Stimulated activated naive CD8-positive, alpha-beta T cell treated with anti-CD3 and anti-CD28 coated beads, Interleukin-15, Interleukin-2, amounts not matched to agents 100 U/mL and 50 U/mL, for 24 hours (primary cell): Measurements from ENCODE around the gene REEP3.

Experiments
- ATAC-seq: fragments of 150-1000 bp; cut with Tn5 transposase; one replicate; pipeline ENCODE4 v1.10.0; 2021
- DNase-seq: peaks from one replicate; pipeline ENCODE4 v3.0.0; 2021

REEP3 gene

GRCh38 chr10:63588436-63589167 lies 67.4 kb downstream of the REEP3 start:
- no peak for DNase-seq
- ATAC-seq = no peak

GRCh38 chr10:63591600-63592379 lies 70.6 kb downstream of the REEP3 start:
- DNase-seq (no peak), ATAC-seq (no peak)

GRCh38 chr10:63593576-63593975 lies 72.4 kb downstream of the REEP3 start:
- no peak for DNase-seq
- ATAC-seq = no peak

DNA sequence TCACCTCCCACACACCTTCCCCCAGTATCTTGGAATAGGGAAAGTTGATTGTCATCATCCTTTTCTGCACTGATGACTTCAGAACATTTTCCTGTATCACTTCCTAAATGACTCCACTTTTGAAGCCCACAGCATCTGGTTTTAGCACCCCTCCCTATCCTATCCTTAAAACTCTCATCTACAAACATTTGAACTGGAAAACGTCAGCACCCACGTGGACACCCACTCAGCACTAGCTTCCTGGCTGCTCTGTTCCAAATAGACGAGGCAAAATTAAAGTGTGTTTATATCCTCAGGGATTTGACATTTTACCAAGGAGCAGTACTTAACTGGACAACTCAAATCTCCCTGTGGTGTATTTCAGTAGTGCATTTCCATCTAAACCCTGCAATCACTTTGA lies 73.9 kb downstream of the REEP3 start:
- no peak for ATAC-seq
- DNase-seq = no peak

DNA sequence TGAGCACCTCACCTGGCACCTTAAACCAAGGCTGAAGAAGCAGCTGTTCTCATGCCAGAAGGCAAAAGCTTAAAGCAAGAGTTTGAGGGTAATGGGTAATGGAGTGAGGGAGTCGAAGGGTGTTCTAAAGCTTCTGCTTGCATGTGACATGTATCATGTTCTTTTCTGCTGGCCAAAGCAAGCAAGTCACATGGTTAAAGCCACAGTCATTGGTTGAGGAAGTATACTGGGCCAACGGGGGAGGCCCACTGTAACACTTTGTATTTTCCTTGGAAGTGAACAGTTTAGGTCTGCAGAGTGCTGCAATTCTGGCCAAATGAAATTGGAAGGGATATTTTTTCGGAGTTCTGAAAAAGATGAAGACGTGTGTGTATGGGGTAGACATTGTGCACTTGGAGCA lies 75.7 kb downstream of the REEP3 start:
- DNase-seq (no peak), ATAC-seq (no peak)

DNA sequence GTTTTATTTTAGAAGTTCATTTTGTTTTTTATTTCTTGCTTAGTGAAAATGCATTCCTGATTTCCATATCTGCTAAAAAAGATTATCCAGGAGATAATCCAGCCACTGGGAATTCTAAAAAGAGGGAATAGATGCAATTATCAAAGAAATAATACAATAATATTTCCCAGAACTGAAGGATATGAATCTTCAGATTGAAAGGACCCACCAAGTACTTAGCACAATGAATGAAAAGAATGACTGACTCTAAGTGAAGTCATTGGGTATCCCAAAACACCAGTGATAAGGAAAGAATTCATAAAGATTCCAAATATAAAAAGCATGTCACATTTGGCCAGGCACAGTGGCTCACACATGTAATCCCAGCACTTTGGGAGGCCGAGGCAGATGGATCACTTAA lies 79.3 kb downstream of the REEP3 start:
- DNase-seq = no peak
- no peak for ATAC-seq

- ATAC-seq (no peak), DNase-seq (no peak)
Measured at GRCh38 chr10:63603709-63604445, 82.7 kb downstream of the REEP3 start.

- ATAC-seq = no peak
- DNase-seq = no peak
Measured at GRCh38 chr10:63605197-63605967, 84.2 kb downstream of the REEP3 start.

- no peak for ATAC-seq
- no peak for DNase-seq
Measured at GRCh38 chr10:63608511-63608910, 87.3 kb downstream of the REEP3 start.

DNA sequence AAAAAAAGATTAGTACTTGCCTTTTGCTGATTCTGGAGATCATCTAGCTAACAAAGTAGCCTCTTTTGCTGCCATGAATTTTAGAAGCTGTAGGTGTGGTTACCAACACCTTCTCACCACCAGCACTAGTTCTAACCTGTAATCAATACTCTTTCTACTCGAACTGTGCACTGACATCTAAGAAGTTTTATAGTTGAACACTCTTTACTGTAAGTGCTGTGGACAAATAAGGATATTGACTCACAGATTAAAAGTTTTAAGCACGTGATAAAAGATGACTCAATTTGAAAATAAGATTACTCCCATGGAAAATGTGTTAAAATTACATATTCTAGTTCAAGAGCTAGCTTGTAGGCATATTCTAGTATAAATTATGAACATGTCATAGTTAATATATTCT lies 89.9 kb downstream of the REEP3 start:
- ATAC-seq (peak; percentile 52), DNase-seq (no peak)

GRCh38 chr10:63614371-63614891 lies 93.2 kb downstream of the REEP3 start:
- ATAC-seq (no peak), DNase-seq (no peak)

DNA sequence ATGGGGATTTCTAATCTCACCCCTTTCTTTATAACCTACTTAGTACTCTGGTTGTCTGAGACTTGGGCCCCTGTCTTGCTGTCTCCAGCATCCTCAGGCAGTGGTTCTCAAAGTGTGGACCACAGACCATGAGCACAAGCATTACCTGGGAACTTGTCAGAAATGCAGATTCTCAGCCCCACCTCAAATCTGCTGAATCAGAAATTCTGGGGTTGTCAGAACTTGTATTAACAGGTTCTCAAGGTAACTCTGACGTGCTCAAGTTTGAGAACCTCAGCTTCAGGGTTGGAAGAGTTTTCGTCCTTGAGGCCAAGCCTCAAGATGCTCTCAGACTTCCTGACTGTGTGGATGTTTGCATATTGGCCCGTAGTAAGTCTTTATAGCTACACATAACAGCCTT lies 97.4 kb downstream of the REEP3 start:
- no peak for ATAC-seq
- DNase-seq = no peak

- DNase-seq (no peak), ATAC-seq (no peak)
Measured at GRCh38 chr10:63619426-63619825, 98.2 kb downstream of the REEP3 start.

- ATAC-seq (no peak), DNase-seq (no peak)
Measured at GRCh38 chr10:63622097-63622496, 100.9 kb downstream of the REEP3 start.

DNA sequence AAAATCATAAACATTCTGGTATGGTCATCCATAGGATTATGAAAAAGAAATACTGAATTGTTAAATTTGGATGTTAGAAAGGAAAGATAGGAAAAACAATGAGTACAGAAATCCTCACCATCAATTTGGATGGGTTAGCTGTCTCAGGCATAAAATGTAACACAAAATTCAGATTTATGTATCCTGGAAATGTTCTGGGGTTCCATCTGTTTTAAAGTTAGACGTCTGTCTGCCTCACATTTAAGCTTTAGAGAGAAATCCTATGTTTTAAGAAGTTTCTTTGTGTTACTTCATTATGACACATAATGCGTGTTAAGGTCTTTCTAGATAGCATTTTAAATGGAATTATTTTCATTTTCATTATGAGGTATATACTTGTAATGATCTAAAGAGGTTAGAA lies 103.5 kb downstream of the REEP3 start:
- ATAC-seq = no peak
- DNase-seq = no peak

GRCh38 chr10:63627396-63627795 lies 106.2 kb downstream of the REEP3 start:
- DNase-seq (no peak), ATAC-seq (no peak)

GRCh38 chr10:63627881-63628296 lies 106.7 kb downstream of the REEP3 start:
- no peak for DNase-seq

GRCh38 chr10:63628526-63629362 lies 107.5 kb downstream of the REEP3 start:
- ATAC-seq (no peak), DNase-seq (peak; percentile 18)

More at GRCh38 chr10:63627881-63628296, 106.7 kb downstream of the REEP3 start:
- ATAC-seq = no peak

- ATAC-seq (peak; percentile 69), DNase-seq (peak; percentile 86)
Measured at GRCh38 chr10:63629363-63630084, 108.3 kb downstream of the REEP3 start.
